GM23338 (cell line): Measurements from ENCODE around the gene PSMA2.

ENCODE experiments used
- CREB1 ChIP-seq: fragments of 250-450 bp; sonication (Bioruptor Pico); IDR thresholded peaks from 2 replicates; pipeline ENCODE4 v1.5.0; 2020; ENCODE audit warnings: low read depth, mild to moderate bottlenecking, moderate library complexity
- EZH2 ChIP-seq: fragments of 200-600 bp; sonication (generic); IDR thresholded peaks from one replicate; pipeline ENCODE4 v1.8.0; 2017; ENCODE audit warnings: antibody characterized with exemption, mild to moderate bottlenecking, low read depth; ENCODE audit not compliant: unreplicated experiment
- EZH2phosphoT487 ChIP-seq: fragments of 200-600 bp; sonication (generic); IDR thresholded peaks from one replicate; pipeline ENCODE4 v1.8.1; 2018; ENCODE audit warnings: antibody characterized with exemption; ENCODE audit not compliant: unreplicated experiment
- STAT1 ChIP-seq: IDR thresholded peaks from one replicate; pipeline ENCODE4 v1.6.1; 2016; ENCODE audit warnings: antibody characterized with exemption; ENCODE audit not compliant: unreplicated experiment
- TF ChIP-seq, protein P1 (sequence below): IDR thresholded peaks from one replicate; pipeline ENCODE4 v1.6.1; 2018; ENCODE audit warnings: antibody characterized with exemption; ENCODE audit not compliant: unreplicated experiment
- TF ChIP-seq, protein P2 (sequence below), 2 experiments: fragments of 200-600 bp in 1 of 2; sonication (generic) in 1 of 2; conservative IDR thresholded peaks; 2 replicates each; pipeline versions ENCODE4 v1.5.1 to v1.6.1; 2016 to 2017; ENCODE audit warnings: antibody characterized with exemption in 2 of 2, low read depth in 2 of 2, mild to moderate bottlenecking in 2 of 2, moderate library complexity in 1 of 2

DNA sequence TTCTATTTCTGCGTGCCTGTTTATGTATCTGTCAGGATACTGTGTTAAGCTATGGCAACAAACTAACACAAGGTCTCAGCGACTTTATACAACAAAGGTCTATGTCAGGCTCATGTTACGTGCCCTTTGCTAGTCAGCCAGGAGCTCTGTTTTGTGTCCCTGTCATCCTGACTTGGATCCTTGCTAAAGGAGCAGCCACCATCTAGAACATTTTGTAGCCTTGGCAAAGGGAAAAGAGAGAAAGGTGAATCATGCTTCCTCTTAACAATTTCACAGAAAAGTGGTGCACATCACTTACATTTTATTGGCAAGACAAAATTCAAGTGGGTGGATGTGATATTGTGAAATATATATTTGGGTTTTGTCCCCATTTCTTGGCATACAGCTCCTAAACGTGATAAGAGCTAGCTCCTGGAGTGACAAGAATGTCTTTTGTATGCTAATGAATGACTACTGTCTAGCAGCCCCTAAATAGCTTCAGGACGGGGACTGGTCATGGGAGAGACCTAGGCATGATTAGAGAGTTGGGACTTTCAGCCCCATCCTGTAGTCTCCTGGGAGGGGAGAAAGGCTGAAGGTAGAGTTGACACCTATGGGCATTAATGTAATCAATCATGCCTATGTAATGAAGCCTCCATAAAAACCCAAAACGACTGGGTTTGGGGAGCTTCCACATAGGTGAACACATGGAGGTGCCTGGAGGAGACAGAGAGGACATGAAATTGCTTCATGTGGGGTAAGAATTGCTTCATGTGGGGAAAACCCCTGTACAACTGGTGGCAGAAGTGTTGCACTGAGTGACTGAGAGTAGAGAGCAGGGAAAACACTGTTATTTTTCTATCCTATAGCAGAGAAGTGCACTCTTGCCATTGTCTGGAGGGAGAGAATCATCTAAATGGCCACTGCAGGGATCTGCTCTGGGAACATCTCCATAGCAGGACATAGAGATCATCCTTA lies 33.2 kb upstream of the PSMA2 start:
- TF ChIP-seq, protein P1, sequence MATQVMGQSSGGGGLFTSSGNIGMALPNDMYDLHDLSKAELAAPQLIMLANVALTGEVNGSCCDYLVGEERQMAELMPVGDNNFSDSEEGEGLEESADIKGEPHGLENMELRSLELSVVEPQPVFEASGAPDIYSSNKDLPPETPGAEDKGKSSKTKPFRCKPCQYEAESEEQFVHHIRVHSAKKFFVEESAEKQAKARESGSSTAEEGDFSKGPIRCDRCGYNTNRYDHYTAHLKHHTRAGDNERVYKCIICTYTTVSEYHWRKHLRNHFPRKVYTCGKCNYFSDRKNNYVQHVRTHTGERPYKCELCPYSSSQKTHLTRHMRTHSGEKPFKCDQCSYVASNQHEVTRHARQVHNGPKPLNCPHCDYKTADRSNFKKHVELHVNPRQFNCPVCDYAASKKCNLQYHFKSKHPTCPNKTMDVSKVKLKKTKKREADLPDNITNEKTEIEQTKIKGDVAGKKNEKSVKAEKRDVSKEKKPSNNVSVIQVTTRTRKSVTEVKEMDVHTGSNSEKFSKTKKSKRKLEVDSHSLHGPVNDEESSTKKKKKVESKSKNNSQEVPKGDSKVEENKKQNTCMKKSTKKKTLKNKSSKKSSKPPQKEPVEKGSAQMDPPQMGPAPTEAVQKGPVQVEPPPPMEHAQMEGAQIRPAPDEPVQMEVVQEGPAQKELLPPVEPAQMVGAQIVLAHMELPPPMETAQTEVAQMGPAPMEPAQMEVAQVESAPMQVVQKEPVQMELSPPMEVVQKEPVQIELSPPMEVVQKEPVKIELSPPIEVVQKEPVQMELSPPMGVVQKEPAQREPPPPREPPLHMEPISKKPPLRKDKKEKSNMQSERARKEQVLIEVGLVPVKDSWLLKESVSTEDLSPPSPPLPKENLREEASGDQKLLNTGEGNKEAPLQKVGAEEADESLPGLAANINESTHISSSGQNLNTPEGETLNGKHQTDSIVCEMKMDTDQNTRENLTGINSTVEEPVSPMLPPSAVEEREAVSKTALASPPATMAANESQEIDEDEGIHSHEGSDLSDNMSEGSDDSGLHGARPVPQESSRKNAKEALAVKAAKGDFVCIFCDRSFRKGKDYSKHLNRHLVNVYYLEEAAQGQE = no peak
- TF ChIP-seq EZH2 (no peak), CREB1 (CRISPR knock-in tag) (no peak), EZH2phosphoT487 (no peak), STAT1 (no peak)
- TF ChIP-seq, protein P2, sequence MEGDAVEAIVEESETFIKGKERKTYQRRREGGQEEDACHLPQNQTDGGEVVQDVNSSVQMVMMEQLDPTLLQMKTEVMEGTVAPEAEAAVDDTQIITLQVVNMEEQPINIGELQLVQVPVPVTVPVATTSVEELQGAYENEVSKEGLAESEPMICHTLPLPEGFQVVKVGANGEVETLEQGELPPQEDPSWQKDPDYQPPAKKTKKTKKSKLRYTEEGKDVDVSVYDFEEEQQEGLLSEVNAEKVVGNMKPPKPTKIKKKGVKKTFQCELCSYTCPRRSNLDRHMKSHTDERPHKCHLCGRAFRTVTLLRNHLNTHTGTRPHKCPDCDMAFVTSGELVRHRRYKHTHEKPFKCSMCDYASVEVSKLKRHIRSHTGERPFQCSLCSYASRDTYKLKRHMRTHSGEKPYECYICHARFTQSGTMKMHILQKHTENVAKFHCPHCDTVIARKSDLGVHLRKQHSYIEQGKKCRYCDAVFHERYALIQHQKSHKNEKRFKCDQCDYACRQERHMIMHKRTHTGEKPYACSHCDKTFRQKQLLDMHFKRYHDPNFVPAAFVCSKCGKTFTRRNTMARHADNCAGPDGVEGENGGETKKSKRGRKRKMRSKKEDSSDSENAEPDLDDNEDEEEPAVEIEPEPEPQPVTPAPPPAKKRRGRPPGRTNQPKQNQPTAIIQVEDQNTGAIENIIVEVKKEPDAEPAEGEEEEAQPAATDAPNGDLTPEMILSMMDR (conservative IDR thresholded peaks at IDR 0.05; ENCODE audit: low read depth in 2 of 2) = no peak
